HG02588 (cell line): ENCODE data around the gene ANKRD39.

Experiments
- ATAC-seq: cut with Tn5 transposase; IDR thresholded peaks from one replicate; pipeline ENCODE4 v1.9.1; 2021; ENCODE audit warnings: mild to moderate bottlenecking, moderate library complexity; ENCODE audit not compliant: unreplicated experiment

Gene ANKRD39

DNA sequence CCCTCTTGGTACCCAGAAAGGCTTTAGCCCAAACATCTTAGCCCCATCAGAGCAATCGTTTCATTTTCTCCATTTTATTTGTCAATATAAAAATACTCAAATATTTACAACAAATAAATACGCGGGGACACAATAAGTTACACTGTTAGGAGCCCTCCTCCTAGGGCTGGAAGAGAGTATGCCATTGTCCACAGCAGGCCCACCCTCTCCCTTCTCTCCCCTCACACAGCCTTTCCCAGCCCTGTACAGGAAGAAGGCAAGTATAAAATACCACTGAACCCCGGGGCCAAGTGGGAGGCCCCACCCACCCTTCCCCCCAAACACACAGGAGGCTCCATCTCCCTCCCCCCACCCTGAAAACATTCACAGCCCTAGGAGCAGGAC lies 1.9 kb upstream of the ANKRD39 start:
- no peak for ATAC-seq

- no peak for ATAC-seq
Measured at GRCh38 chr2:96859099-96859649, 1.4 kb upstream of the ANKRD39 start.

DNA sequence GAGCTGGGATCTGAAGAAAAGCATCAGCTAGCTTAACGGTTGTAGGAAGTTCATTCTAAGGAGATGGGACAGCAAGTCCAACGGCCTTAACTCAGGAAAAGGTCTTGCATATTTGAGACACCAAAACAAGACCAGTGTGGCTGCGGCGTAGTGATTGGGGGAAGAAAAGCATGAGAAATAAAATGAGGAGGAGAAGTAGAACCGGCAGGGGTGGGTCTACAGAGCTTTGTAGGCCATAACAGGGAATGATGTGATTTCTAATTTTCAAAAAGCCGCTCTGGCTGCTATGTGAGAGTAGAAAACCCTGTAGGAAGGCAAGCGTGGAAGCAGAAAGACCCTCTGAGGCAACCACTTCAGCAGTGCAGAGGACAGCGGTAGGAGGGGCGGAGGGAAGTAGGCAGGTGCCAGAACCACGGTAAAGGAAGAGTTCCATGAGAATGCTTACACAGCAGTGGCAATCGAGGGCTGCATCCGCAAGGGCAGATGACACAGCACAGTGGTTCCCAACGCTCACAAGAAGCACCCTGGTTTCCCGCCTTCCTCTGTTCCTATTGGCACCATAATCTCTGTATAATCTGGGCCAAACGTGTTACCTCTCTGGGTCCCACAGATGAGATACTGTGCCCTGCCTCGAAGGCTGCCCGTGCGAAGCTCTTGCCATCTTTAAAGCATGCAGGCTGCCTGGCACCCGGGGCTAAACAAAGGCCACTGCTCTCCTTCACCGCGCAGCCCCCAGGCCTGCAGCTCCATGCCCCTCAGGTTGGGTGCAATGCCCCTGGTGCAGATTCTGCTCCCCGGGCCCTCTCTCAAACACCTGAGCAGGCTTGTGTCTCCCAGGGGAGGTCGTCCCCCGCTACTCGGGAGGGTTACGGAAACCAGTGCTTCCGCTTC lies 795 bp downstream of the ANKRD39 start:
- no peak for ATAC-seq

- no peak for ATAC-seq
Measured at GRCh38 chr2:96853321-96853720, 4.5 kb downstream of the ANKRD39 start.

- ATAC-seq, result no peak
Measured at GRCh38 chr2:96852667-96853066, 5.1 kb downstream of the ANKRD39 start.

DNA sequence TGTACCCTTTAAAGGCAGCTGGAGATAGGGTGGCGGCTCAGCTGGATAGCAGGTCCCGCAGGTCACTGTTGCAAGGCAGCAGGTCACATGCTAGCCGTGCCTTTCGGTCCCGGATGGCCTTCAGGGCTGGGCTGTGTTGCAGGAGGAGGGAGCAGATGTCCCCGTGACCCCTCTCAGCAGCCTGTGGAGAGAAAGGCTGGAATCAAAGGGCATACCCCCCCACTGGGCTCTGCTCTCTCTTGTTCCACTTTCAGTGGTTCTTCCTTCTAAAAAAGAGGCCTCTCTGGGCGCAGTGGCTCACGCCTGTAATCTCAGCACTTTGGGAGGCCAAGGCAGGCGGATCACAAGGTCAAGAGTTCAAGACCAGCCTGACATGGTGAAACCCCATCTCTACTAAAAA lies 9.6 kb downstream of the ANKRD39 start:
- no peak for ATAC-seq

DNA sequence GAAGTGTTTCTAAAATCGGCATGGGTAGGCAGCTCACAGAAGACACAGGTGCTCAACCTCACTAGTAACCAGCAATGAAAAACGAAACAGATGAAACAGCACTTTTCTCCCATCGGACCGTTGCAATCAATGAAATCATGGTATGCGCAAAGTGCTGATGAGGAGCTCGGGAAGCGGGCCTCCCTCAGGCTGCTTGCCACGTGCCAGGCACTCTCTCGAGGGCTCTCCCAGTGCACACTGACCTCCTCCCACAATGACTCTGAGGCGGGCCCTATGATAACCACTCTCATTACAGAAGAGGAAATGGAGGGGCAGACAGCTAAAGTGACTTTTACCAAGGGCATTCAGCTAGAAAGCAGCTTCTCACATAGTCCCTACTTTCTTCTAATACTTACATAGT lies 10.2 kb downstream of the ANKRD39 start:
- ATAC-seq, result no peak

DNA sequence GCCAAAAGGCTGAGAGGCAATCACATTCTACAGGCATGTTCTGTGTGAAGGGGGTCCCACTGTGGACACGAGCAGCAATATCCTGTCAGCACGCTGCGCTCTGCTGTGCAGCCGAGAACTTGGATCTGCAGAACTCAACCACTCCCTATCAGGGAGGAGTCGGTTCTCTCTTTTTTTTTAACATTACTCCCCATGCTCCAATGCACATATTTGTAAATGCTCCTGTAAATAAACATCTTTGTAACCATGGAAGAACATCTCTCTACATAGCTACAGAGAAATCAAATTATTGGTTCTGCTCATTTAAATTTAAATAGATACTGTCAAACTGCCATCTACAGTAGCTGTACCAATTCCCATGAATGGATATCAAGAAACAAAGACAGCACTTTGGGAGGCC lies 11.0 kb downstream of the ANKRD39 start:
- ATAC-seq, result no peak

- no peak for ATAC-seq
Measured at GRCh38 chr2:96844405-96844808, 13.4 kb downstream of the ANKRD39 start.

- no peak for ATAC-seq
Measured at GRCh38 chr2:96843538-96844268, 14.1 kb downstream of the ANKRD39 start, which contains the start of gene ANKRD23. ANKRD23 (minus strand) TSS chr2:96844021; CDS start chr2:96843992, 29 bp downstream.

GRCh38 chr2:96842600-96842999 lies 15.2 kb downstream of the ANKRD39 start:
- no peak for ATAC-seq

DNA sequence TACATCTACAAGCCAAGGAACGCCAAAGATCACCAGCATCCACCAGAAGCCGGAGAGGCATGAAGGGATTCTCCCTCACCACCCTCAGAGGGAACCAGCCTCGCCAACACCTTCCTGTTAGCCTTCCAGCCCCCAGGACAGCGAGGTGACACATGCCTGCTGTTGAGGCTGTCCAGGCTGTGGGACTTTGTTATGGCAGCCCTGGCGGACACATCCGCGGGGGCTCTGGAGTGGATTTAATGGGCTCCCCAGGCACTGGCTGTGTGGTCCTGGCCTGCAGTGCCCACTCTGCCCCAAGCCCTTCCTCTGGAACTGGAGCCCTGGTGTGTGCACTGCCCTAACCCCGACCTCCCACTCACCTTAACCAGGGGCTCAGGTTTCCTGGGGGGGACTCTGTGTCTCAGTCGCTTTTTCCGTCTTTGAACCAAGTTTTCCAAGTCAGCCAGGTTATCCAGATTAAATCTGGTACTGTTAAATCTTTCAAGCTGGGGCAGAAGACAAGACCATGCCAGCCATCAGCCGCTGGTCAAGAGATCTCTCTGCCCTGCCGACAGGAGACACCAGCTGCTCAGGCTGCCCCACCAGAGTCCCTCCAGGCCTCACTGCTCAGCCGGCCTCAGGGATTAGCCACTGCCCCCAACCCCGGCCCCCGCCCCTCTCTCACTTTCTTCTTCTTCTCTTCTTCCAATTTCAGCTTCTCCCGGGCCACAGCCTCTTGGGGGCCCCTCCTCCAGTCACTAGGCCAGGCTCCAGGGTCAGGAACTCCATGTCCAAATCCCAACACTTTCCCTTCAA lies 15.9 kb downstream of the ANKRD39 start:
- ATAC-seq, result no peak

DNA sequence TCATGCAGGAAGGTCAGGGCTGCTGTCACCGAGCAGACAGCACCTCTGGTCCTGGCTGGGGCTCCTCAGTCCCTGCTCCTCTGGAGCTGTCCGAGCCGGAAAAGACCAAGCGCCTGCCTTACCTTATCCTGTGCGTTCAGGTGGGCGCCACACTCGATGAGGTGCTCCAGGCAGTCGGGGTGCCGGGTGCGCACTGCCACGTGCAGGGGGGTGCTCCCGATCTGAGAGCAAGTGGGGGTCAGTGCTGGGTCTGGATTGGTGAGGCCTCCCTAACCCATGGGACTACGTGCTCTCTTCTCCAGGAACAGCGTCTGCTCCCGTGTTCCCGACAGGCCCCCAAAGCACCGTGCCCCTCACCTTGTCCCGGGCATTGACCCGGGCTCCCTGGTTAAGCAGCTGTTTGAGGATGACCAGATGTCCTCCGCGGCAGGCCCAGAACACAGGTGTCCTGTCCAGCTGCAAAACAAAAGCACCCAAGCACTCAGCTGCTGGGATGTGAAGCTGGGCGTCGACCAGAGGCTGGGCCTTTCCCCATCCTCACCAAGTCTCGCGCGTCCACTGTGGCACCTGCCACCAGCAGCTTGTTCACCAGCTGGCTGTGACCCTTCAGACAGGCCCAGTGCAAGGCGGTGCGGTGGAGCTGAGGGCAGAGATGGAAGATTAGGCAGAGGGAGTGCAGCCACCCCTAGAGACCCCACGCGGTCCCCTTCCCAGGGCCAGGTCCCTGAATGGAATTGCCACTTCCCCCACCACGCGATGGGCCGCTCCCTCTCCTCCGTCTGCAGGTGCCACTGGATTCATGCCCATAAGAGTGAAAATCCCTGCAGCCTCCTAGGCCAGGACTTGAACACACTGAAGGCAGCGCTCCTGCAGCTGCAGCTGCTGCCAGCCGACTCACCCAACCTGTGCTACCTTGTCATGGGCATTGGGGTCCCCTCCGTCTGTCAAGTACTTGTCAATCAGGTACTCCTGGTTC lies 17.7 kb downstream of the ANKRD39 start:
- no peak for ATAC-seq

- peak; percentile 82 for ATAC-seq
Measured at GRCh38 chr2:96839293-96839874, 18.4 kb downstream of the ANKRD39 start.

- ATAC-seq, result peak; percentile 10
Measured at GRCh38 chr2:96838345-96839292, 19.2 kb downstream of the ANKRD39 start.

DNA sequence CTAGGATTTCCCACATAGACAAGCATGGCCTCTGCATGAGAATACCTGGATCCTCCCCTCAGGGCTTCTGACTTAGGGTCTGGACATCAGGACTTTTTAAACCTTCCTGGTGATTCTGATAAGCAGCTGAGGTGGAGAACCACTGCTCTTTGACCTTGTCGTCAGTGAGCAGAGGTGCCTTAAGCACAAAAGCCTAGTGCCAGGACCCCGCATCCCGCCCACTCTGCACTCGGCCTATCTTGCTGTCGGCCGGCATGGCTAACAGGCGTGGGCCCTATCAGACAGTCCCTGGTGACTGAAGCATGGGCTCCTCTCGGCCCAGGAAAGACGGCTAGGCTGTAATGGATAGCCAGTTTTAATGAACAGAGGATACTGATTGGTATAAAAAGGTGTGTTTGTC lies 20.2 kb downstream of the ANKRD39 start:
- no peak for ATAC-seq

- ATAC-seq, result no peak
Measured at GRCh38 chr2:96835830-96836229, 22.0 kb downstream of the ANKRD39 start.

DNA sequence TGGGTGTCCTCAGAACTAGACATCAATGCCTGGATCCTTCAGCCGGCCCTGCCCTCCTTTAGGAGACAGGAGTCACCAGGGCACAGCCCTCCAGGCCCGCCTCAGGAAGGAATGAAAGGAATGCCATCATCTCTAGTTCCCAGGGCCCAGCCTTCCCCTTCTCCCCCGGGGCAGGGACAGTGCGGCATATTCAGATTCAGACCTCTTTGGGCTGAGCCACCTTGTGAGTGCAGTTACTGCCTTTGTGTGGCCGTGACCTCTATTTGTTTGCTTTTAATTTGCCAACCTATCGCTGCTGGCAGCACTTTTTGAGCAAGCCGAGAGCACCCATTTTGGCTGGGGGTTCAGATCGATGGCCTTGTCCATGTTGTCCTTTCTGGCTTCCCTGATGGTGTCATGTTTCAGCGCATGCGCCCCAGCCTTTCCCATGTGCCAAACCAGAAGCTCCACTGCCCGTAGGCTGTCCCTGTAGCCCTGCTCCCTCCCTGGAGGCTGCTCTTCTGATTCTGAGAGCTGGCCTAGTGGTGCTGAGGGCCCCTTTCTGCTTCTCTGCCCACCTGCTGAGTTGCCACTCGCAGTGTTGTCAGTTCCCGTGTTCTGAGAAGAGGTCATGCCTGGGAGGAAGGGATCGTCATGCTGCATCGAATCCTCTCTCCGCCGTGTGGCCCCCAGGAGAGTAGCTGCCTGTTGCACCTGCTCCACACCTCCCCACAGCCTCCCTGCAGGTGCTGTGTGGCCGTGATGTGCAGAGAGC lies 24.9 kb downstream of the ANKRD39 start:
- no peak for ATAC-seq
